Stimulated activated CD8-positive, alpha-beta memory T cell treated with anti-CD3 and anti-CD28 coated beads, Interleukin-7, amount 100 ng/mL, for 48 hours (primary cell): ENCODE results near the gene IFI27.

Experiments used
- DNase-seq, 2 donors: peaks; one replicate each; pipeline ENCODE4 v3.0.0-alpha.2; 2020; ENCODE audit warnings: low read depth in 1 of 2; ENCODE audit errors: extremely low read depth in 1 of 2

The IFI27 gene

DNA sequence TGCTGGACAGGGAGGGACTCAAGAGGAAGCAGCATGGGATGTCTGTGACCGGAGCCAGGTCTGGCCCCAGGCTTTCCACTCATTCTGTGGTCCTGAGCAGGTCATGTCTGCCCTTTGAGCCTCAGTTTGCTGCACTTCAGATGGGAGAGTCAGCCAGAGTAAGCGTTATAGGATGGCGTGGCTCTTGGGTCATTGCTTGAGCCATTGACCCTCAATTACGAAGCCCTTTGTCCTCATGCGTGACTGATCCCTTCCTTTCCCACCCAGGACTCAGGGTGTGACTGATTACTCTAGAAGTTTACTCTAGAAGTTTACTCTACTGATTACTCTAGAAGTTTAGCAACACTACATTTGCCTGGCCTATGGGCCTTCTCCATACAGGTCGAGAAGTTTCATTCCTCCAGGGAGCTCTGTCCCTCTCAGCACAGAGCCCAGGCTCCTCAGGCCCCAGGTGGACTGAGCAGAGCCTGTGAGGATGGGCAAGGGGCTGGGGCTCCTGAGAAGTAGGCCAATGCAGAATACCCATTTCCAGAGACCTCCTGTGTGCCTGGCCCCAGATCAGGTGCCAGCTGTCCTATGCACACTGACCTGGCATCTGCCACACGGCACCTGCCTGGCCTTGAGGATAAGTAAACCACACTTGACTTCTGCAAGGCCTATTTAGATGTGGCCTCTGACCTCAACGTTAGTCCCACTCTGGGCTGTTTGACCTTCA, 7.6 kb upstream of the IFI27 start:
- no peak for DNase-seq

- no peak for DNase-seq
Observed at GRCh38 chr14:94103554-94104150, 6.9 kb upstream of the IFI27 start.

- DNase-seq = no peak
Observed at GRCh38 chr14:94104731-94105130, 5.8 kb upstream of the IFI27 start.

GRCh38 chr14:94109915-94110250, 653 bp upstream of the IFI27 start:
- DNase-seq = no peak

- DNase-seq = no peak
Observed at GRCh38 chr14:94111276-94112095, 950 bp downstream of the IFI27 start.

DNA sequence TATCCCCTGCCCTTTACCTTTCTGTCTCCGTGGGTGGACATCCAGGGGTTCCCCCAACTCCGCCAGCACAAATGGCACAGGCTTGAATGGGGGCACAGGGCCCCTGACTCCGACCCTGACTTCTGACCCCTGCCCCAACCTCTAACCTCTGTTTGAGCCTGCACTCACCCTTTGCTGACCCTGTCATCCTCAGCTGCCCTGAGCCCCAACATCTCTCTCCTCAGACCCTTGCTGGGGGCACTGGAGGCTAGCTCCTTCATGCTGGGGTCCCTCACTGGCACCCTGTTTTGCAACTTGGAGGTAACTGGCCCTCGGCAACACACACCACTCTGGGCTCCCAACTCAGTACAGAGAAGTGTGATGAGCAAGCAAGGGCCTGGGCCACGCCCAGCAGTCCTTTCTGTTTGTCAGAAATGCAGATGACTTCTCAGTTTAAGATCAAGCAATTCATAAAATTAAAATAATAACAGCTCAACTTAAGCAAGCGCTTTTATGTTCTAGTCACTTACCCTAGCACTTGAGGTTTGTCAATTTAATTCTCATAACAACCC, 2.1 kb downstream of the IFI27 start:
- no peak for DNase-seq

GRCh38 chr14:94113073-94113472, 2.5 kb downstream of the IFI27 start:
- DNase-seq = no peak

- no peak for DNase-seq
Observed at GRCh38 chr14:94113490-94113889, 3.0 kb downstream of the IFI27 start.

- no peak for DNase-seq
Observed at GRCh38 chr14:94113908-94114588, 3.5 kb downstream of the IFI27 start.

DNA sequence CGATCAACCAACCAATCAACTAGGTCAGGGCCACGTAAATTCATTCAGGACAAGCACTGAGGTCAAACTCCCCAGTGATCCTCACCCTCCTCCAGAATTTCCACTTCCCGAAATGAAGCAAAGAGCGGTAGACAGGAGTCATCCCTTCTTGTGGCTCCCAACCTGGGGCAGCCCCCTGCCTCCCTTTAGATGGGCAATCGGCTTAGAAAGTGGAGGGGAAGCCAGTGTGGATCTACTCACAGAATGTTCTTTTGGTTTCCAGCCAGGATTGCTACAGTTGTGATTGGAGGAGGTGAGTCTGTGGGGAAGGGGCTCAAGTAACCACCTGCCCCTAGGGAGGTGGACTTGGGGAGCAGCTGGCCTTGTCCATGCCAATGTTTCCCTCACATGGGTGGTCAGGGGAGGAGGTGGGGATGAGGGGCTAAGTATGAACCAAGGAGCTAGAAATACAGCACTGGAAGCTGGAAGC, 4.1 kb downstream of the IFI27 start:
- DNase-seq = no peak

DNA sequence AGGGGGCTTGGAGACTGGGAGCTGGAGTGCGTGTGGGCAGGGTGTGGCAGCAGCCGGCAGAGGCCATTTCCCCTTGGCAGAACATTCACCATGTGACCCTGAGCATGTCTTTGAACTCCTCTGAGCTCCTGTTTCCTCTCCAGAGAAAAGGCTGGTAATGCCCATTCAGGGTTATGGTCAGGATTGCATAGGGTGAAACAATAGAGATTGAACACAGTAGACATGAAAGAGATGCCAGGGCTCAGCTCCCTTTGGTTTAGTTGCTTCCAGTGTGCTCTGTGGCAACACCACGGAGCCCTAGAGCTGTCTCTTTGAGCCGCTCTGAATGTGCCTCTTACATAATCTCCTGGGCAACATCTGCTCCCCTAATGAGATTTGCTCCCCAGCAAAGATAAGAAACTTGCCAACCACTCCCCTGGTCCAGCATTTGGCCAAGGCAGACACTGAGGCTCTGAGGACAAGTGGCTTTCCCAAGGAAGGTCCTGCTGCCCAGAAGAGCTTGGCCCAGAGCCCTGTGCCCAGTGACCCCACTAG, 4.6 kb downstream of the IFI27 start:
- no peak for DNase-seq

- DNase-seq = no peak
Observed at GRCh38 chr14:94115631-94116030, 5.1 kb downstream of the IFI27 start.

DNA sequence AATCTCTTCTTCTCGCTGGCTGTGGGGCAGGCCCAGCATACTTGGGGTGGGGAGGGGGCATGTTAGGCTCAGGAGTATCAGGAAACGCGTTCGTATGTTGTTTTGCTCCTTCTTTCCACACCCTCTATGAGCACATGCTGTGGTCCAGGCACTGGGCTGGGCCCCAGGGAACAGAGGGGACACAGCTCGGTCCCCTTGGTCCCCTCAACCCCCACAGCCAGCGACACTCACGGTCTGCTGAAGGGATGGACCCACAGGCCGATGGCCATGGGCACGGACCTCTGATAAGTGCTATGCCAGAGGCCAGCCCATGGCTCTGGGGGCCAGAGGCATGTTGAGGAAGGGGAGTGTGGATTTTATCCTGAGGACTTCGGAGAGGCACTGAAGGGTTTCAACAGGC, 6.2 kb downstream of the IFI27 start:
- no peak for DNase-seq

- no peak for DNase-seq
Observed at GRCh38 chr14:94117856-94118255, 7.3 kb downstream of the IFI27 start.

- DNase-seq = no peak
Observed at GRCh38 chr14:94119071-94119470, 8.5 kb downstream of the IFI27 start.

DNA sequence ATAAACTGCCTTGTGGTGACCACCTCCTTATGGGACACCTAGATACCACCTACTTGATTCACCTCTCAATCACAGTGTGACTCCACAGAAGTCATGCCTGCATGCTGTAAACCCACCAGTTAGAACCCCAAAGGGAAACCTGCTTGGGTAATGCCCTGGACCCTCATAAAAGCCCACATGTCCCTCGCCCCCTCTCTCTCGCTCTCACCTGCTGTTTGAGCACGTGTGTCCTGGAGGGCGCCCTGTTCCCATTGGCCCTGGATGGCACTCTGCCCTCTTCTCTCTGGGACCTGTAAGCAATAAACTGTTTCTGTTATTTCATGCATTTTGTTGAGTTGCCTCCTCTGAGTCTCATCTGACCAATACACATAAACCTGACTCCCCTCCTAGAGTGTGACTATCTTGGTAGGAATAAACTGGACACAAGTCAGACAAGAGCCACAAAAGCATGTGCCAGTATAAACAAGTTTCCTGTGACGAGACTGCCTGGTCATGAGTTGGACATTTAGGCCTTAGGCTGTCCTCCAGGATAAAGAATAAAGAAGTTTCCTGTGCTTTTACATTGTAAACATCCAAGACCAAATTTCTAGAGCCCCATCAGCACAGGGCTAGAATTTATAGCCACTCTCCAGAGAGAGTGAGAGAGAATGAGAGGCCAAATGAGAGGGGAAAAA, 10.3 kb downstream of the IFI27 start:
- no peak for DNase-seq

DNA sequence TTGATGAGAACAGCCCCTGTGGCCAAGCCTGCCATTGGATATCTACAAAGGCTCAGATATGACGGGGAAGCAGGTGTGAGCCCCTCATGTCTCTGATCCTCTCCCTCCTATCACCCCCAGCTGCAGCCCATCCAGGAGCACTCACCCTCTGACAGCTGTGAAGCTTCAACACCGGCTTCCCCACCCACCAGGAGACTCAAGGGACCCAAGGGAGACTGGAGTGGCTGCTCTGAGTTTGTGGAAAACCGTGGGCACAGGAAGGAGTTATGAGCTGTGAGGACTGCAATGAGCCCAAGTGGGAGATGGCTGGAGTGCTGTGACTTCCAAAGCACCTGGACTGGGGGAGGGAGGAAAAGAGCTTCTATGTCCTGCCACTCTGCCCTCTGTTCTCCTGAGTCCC, 10.9 kb downstream of the IFI27 start:
- DNase-seq = no peak

DNA sequence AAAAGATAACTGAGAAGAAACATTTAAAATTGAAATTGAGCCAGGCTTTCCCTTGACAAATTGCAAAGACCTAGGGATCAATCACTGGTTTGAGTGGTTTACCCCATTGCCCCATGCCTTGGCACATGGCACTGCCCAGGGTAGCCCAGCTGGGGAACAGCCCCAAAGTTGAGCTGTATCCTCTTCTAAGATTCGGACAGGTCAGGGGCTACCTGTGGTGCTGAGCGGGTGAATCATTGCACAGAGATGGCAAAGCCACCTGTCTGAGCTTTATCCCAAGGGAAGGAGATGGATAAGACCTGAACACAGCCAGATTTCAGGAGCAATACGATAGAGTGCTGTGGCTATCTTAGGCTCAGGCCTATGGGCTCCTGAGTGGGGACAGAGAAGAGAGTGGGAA, 11.9 kb downstream of the IFI27 start:
- DNase-seq = no peak

- no peak for DNase-seq
Observed at GRCh38 chr14:94123296-94123695, 12.8 kb downstream of the IFI27 start.

DNA sequence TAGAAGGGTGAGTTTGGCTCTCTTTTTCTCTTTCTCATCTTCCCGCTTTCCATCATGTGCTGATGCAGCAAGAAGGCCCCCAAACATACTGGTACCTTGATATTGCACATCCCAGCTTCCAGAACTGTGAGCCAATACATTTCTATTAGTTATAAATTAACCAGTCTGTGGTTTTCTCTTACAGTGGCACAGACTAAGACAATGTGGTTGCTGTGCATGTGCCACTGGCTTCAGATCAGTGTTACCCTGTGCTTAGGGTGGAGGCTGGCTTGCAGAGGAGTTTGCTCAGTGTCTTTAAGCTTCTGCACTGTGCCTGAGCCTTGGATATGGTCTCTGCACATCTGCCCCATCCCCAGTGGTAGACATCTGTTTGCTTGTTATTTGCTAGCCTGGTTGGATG, 13.3 kb downstream of the IFI27 start:
- no peak for DNase-seq
